Measurements from ENCODE around the gene SH3GL2.

The SH3GL2 gene

GRCh38 chr9:17630531-17630949 lies 51.7 kb downstream of the SH3GL2 start:
- H3K27me3 Mint-ChIP-seq (ENCODE audit: low read depth): peaks cover 8% of the 10 kb centered on the region
- no peaks in the 10 kb centered on the region for H3K36me3 Mint-ChIP-seq (ENCODE audit: low read depth)
- TF ChIP-seq CTCF (IDR thresholded peaks at IDR 0.05; ENCODE audit: unreplicated experiment in 3 of 3): no peak
- no peaks in the 10 kb centered on the region for H3K9me3 Mint-ChIP-seq
- H3K27ac Mint-ChIP-seq: no peak overlapping the region
- H3K4me3 Mint-ChIP-seq: no peak overlapping the region
- no peaks in the 10 kb centered on the region for H3K4me1 Mint-ChIP-seq

GRCh38 chr9:17631396-17631795 lies 52.5 kb downstream of the SH3GL2 start:
- no peaks in the 10 kb centered on the region for H3K4me1 Mint-ChIP-seq
- peaks cover 9% of the 10 kb centered on the region for H3K27me3 Mint-ChIP-seq (ENCODE audit: low read depth)
- no peak overlapping the region for H3K4me3 Mint-ChIP-seq
- no peaks in the 10 kb centered on the region for H3K9me3 Mint-ChIP-seq
- H3K27ac Mint-ChIP-seq: no peak overlapping the region
- no peak for TF ChIP-seq CTCF (IDR thresholded peaks at IDR 0.05; ENCODE audit: unreplicated experiment in 3 of 3)
- no peaks in the 10 kb centered on the region for H3K36me3 Mint-ChIP-seq (ENCODE audit: low read depth)

- Mint-ChIP-seq H3K27me3 (ENCODE audit: low read depth) (peaks cover 9% of the 10 kb centered on the region), H3K36me3 (ENCODE audit: low read depth) (no peaks in the 10 kb centered on the region), H3K4me1 (no peaks in the 10 kb centered on the region), H3K4me3 (no peak overlapping the region), H3K27ac (no peak overlapping the region), H3K9me3 (no peaks in the 10 kb centered on the region)
- TF ChIP-seq CTCF (IDR thresholded peaks at IDR 0.05; ENCODE audit: unreplicated experiment in 3 of 3): no peak
Observed at GRCh38 chr9:17632994-17633393, 54.1 kb downstream of the SH3GL2 start.

GRCh38 chr9:17635115-17635890 lies 56.4 kb downstream of the SH3GL2 start:
- H3K4me3 Mint-ChIP-seq: no peak overlapping the region
- H3K4me1 Mint-ChIP-seq: no peaks in the 10 kb centered on the region

GRCh38 chr9:17636349-17636748 lies 57.5 kb downstream of the SH3GL2 start:
- Mint-ChIP-seq H3K9me3 (no peaks in the 10 kb centered on the region), H3K27me3 (ENCODE audit: low read depth) (peaks cover 14% of the 10 kb centered on the region), H3K4me3 (no peak overlapping the region), H3K36me3 (ENCODE audit: low read depth) (no peaks in the 10 kb centered on the region), H3K27ac (no peak overlapping the region), H3K4me1 (no peaks in the 10 kb centered on the region)
- TF ChIP-seq CTCF (IDR thresholded peaks at IDR 0.05; ENCODE audit: unreplicated experiment in 3 of 3): no peak

More at GRCh38 chr9:17635115-17635890, 56.4 kb downstream of the SH3GL2 start:
- no peak overlapping the region for H3K27ac Mint-ChIP-seq
- peaks cover 14% of the 10 kb centered on the region for H3K27me3 Mint-ChIP-seq (ENCODE audit: low read depth)
- H3K9me3 Mint-ChIP-seq: no peaks in the 10 kb centered on the region
- no peak for TF ChIP-seq CTCF (IDR thresholded peaks at IDR 0.05; ENCODE audit: unreplicated experiment in 3 of 3)
- no peaks in the 10 kb centered on the region for H3K36me3 Mint-ChIP-seq (ENCODE audit: low read depth)

GRCh38 chr9:17636821-17637220 lies 58.0 kb downstream of the SH3GL2 start:
- Mint-ChIP-seq H3K9me3 (no peaks in the 10 kb centered on the region), H3K27ac (no peak overlapping the region), H3K4me1 (no peaks in the 10 kb centered on the region), H3K27me3 (ENCODE audit: low read depth) (peaks cover 14% of the 10 kb centered on the region), H3K4me3 (no peak overlapping the region), H3K36me3 (ENCODE audit: low read depth) (no peaks in the 10 kb centered on the region)
- no peak for TF ChIP-seq CTCF (IDR thresholded peaks at IDR 0.05; ENCODE audit: unreplicated experiment in 3 of 3)

All from nephron (organoid).